GM12878 (cell line): ENCODE measurements around the gene CLTCL1. TPM values are rescaled to one million over a fixed set of nuclear protein-coding genes. Genes with fewer than 3 reads are reported as not detected.

ENCODE experiments used
- ATAC-seq: fragments of 200-7000 bp; cut with Tn5 transposase; 3 replicates; pipeline ENCODE4 v1.9.1; 2020; ENCODE audit warnings: mild to moderate bottlenecking, moderate library complexity
- BruUV-seq: library from RNA; stranded (reverse); fragments of 400-500 nt; replicated peaks from 2 replicates; lab custom pipeline; 2021; lab: Mats Ljungman, UMichigan
- CTCF ChIA-PET: fragments of 300-600 bp; sonication (Branson Sonifier 250); formaldehyde crosslinking; extraction: SDS; loops from one replicate; lab custom pipeline; 2021; ENCODE audit warnings: inconsistent platforms; lab: Yijun Ruan, JAX
- POLR2A ChIA-PET: fragments of 350-600 bp; formaldehyde crosslinking; extraction: SDS; loops from one replicate; lab custom pipeline; 2021; ENCODE audit warnings: inconsistent platforms; lab: Charles Lee
- RAD21 ChIA-PET: fragments of 300-600 bp; sonication (Branson Sonifier 250); formaldehyde crosslinking; loops from one replicate; lab custom pipeline; 2023; ENCODE audit warnings: antibody characterized with exemption; ENCODE audit not compliant: unreplicated experiment; lab: Charles Lee
- SMC1A ChIA-PET: fragments of 300-600 bp; sonication (Branson Sonifier 250); formaldehyde crosslinking; loops from one replicate; lab custom pipeline; 2023; ENCODE audit not compliant: unreplicated experiment, uncharacterized antibody; lab: Charles Lee
- DNase-seq: peaks from one replicate; pipeline ENCODE4 v3.0.0-alpha.2; 2011; ENCODE audit warnings: low read depth, low spot score
- FAIRE-seq: peaks from 3 replicates; lab custom pipeline; 2011; peaks lifted over from hg19 to GRCh38; lab: Jason Lieb, UNC
- H2AFZ ChIP-seq: 2 replicates; pipeline ENCODE4 v1.6.0; 2011; ENCODE audit warnings: low read depth, low read length, control low read depth; ENCODE audit not compliant: control insufficient read depth
- H3K27ac ChIP-seq: 2 replicates; pipeline ENCODE4 v1.5.1; 2011; ENCODE audit warnings: control low read depth; ENCODE audit not compliant: control insufficient read depth, insufficient read depth
- H3K27me3 ChIP-seq, 2 experiments: replicated peaks in 1 of 2; 2 replicates each; pipeline versions ENCODE4 v1.6.0 to v1.6.1; 2011; ENCODE audit warnings: low read length in 1 of 2; ENCODE audit not compliant: control insufficient read depth in 2 of 2, insufficient read depth in 2 of 2
- H3K36me3 ChIP-seq, 2 experiments: 2 replicates each; pipeline ENCODE4 v1.5.1; 2011; ENCODE audit warnings: low read length in 1 of 2; ENCODE audit not compliant: control insufficient read depth in 2 of 2, insufficient read depth in 2 of 2
- H3K4me1 ChIP-seq: 2 replicates; pipeline ENCODE4 v1.6.1; 2011; ENCODE audit warnings: mild to moderate bottlenecking, low read length, moderate library complexity, mixed read lengths; ENCODE audit not compliant: control insufficient read depth, insufficient read depth
- H3K4me2 ChIP-seq: 2 replicates; pipeline ENCODE4 v1.6.0; 2011; ENCODE audit warnings: control low read depth; ENCODE audit not compliant: control insufficient read depth, insufficient read depth
- H3K4me3 ChIP-seq: fragments of 200-600 bp; sonication (generic); 2 replicates; pipeline ENCODE4 v1.5.1; 2016
- H3K79me2 ChIP-seq: 2 replicates; pipeline ENCODE4 v1.6.0; 2011; ENCODE audit warnings: low read length; ENCODE audit not compliant: control insufficient read depth, insufficient read depth
- H3K9ac ChIP-seq: 2 replicates; pipeline ENCODE4 v1.8.0; 2011; ENCODE audit warnings: low read length, control low read depth, mixed read lengths; ENCODE audit not compliant: control insufficient read depth, insufficient read depth
- H3K9me3 ChIP-seq: replicated peaks from 3 replicates; pipeline ENCODE4 v1.5.1; 2011; ENCODE audit warnings: mild to moderate bottlenecking, low read length; ENCODE audit not compliant: control insufficient read depth, insufficient read depth
- H4K20me1 ChIP-seq: 2 replicates; pipeline ENCODE4 v1.6.0; 2011; ENCODE audit not compliant: control insufficient read depth, insufficient read depth
- BRCA1 ChIP-seq: IDR thresholded peaks from 2 replicates; pipeline ENCODE4 v1.6.1; 2011; ENCODE audit warnings: low read depth, low read length, improper control_type of control experiment
- HCFC1 ChIP-seq: fragments of 150-350 bp; IDR thresholded peaks from 2 replicates; pipeline ENCODE4 v1.6.1; 2014; ENCODE audit warnings: low read length
- LARP7 ChIP-seq: fragments of 450-650 bp; IDR thresholded peaks from 2 replicates; pipeline ENCODE4 v1.6.1; 2017; ENCODE audit warnings: mild to moderate bottlenecking
- MTA3 ChIP-seq: IDR thresholded peaks from 2 replicates; pipeline ENCODE4 v1.6.1; 2012; ENCODE audit warnings: low read length, inconsistent platforms, borderline replicate concordance
- NFIC ChIP-seq: IDR thresholded peaks from 2 replicates; pipeline ENCODE4 v1.6.1; 2012; ENCODE audit warnings: low read depth, mild to moderate bottlenecking, inconsistent platforms, low read length, moderate library complexity
- WGBS: methylation state at CpG from one replicate; pipeline ENCODE4 v1.1.6; 2016; ENCODE audit warnings: low lambda C conversion rate; ENCODE audit not compliant: insufficient replicate concordance, insufficient coverage; ENCODE audit errors: missing lambda C conversion rate; 5-methylcytosine and 5-hydroxymethylcytosine counted together
- in situ Hi-C: fragments of 300-500 bp; cut with MboI; formaldehyde crosslinking; loops from 9 replicates; pipeline ENCODE4 v1.14.3; 2018; ENCODE audit warnings: mixed read lengths
- intact Hi-C: fragments of 100-400 bp; cut with micrococcal nuclease; formaldehyde crosslinking; loops from one replicate; pipeline ENCODE4 v1.14.2; 2022; ENCODE audit not compliant: unreplicated experiment
- polyA plus RNA-seq, 11 experiments: library from polyadenylated mRNA; depleted of rRNA in 4 of 11; unstranded in 6 of 11; stranded (reverse) in 5 of 11; fragments of >200 nt; fragmentation: Nextera tagmentation in 4 of 11; fragmentation: Illumina TruSeq in 1 of 11; extraction: Ambion mirVana in 4 of 11; extraction: Trizol in 1 of 11; gene quantifications; 1 replicate in 1 of 11; 2 replicates in 10 of 11; pipeline versions ENCODE4 v1.2.1 to v1.2.3, GENCODE V29; 2011 to 2016; ENCODE audit warnings: inconsistent platforms in 2 of 11, missing spikeins in 2 of 11, low read depth in 1 of 11
- total RNA-seq, 4 experiments: library from RNA; depleted of rRNA in 3 of 4; stranded (reverse); fragments of >200 nt in 3 of 4; fragmentation: Illumina TruSeq in 1 of 4; extraction: Trizol in 1 of 4; gene quantifications; 2 replicates each; pipeline versions ENCODE4 v1.2.1 to v1.2.3, GENCODE V29; 2013 to 2021
- TF ChIP-seq, protein P1 (sequence below): fragments of 450-650 bp; IDR thresholded peaks from 2 replicates; pipeline ENCODE4 v1.6.1; 2017; ENCODE audit warnings: mild to moderate bottlenecking, moderate library complexity
- TF ChIP-seq, protein P2 (sequence below): fragments of 150-350 bp; IDR thresholded peaks from 2 replicates; pipeline ENCODE4 v1.6.1; 2016; ENCODE audit warnings: low read depth, low read length
- TF ChIP-seq, protein P3 (sequence below): IDR thresholded peaks from 2 replicates; pipeline ENCODE4 v1.6.1; 2012; ENCODE audit warnings: low read depth, low read length, improper control_type of control experiment

CLTCL1 gene
- total and polyA plus RNA-seq, 10 of the 15 experiments (the other 5 are each of a cell fraction or from before 2014, with no cell fraction given): under 0.01 to 0.35 (median 0.12) TPM; not detected in 2

- ChIA-PET CTCF (no interaction called here), RAD21 (no interaction called here), POLR2A (no interaction called here), SMC1A (no interaction called here)
- 34% methylated on average over 9 of the region's 9 CpGs for WGBS
- no peak overlapping the region for H3K9ac ChIP-seq
- no peak for DNase-seq
- no peak overlapping the region for H3K4me2 ChIP-seq
- H3K4me3 ChIP-seq: no peak overlapping the region
- no peaks in the 10 kb centered on the region for H4K20me1 ChIP-seq
- H3K27me3 ChIP-seq: peaks cover 2 to 6% of the 10 kb centered on the region in 2 experiments; a peak in 3 of 4 replicates
- intact Hi-C loops: no loop called here
- in situ Hi-C loops: no loop called here
- H2AFZ ChIP-seq: no peak overlapping the region
- H3K9me3 ChIP-seq: no peaks in the 10 kb centered on the region
- no peaks in the 10 kb centered on the region for H3K4me1 ChIP-seq
- FAIRE-seq: no peak
- BruUV-seq: no TSS peak
- ATAC-seq: no peak
- TF ChIP-seq HCFC1 (no peak), LARP7 (no peak)
- no peak overlapping the region for H3K27ac ChIP-seq
- H3K36me3 ChIP-seq: no peaks in the 10 kb centered on the region
- H3K79me2 ChIP-seq: no peaks in the 10 kb centered on the region
Measured at GRCh38 chr22:19207401-19207808, 84.1 kb downstream of the CLTCL1 start.

DNA sequence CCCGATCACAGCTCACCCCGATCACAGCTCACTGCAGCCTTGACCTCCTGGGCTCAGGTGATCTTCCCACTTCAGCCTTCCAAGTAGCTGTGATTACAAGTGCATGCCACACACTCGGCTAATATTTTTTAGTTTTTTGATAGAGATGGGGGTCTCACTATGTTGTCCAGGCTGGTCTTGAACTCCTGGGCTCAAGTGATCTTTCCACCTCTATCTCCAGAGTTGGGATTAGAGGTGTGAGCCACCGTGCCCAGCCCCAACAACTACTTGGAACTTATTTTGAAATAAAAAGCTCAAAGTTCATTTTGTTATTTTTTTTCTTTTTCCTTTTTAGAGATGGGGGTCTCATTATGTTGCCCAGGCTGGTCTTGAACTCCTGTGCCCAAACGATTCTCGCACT is 85.2 kb downstream of the CLTCL1 start:
- ChIA-PET SMC1A (interaction anchor here (0.9 kb wide), 1 partner anchor 58 kb away, joined by 3 read pairs; no protein-coding TSS in a partner anchor), CTCF (interaction anchor here (0.8 kb wide), 1 partner anchor 28 kb away, joined by 3 read pairs; the partner anchor contains the start of gene SLC25A1), RAD21 (no interaction called here), POLR2A (no interaction called here)
- FAIRE-seq (no peak), DNase-seq (no peak), ATAC-seq (no peak)
- WGBS: 58% methylated on average over 6 of the region's 6 CpGs
- H3K36me3 ChIP-seq: no peaks in the 10 kb centered on the region
- H3K4me3 ChIP-seq: no peak overlapping the region
- intact Hi-C loops: no loop called here
- BruUV-seq: no TSS peak
- no peaks in the 10 kb centered on the region for H3K4me1 ChIP-seq
- H3K27ac ChIP-seq: no peak overlapping the region
- no peaks in the 10 kb centered on the region for H4K20me1 ChIP-seq
- peaks cover 2 to 6% of the 10 kb centered on the region in 2 experiments; a peak in 3 of 4 replicates for H3K27me3 ChIP-seq
- no peak overlapping the region for H3K4me2 ChIP-seq
- no peaks in the 10 kb centered on the region for H3K9me3 ChIP-seq
- H3K79me2 ChIP-seq: no peaks in the 10 kb centered on the region
- in situ Hi-C loops: no loop called here
- TF ChIP-seq BRCA1: no peak
- TF ChIP-seq, protein P1, sequence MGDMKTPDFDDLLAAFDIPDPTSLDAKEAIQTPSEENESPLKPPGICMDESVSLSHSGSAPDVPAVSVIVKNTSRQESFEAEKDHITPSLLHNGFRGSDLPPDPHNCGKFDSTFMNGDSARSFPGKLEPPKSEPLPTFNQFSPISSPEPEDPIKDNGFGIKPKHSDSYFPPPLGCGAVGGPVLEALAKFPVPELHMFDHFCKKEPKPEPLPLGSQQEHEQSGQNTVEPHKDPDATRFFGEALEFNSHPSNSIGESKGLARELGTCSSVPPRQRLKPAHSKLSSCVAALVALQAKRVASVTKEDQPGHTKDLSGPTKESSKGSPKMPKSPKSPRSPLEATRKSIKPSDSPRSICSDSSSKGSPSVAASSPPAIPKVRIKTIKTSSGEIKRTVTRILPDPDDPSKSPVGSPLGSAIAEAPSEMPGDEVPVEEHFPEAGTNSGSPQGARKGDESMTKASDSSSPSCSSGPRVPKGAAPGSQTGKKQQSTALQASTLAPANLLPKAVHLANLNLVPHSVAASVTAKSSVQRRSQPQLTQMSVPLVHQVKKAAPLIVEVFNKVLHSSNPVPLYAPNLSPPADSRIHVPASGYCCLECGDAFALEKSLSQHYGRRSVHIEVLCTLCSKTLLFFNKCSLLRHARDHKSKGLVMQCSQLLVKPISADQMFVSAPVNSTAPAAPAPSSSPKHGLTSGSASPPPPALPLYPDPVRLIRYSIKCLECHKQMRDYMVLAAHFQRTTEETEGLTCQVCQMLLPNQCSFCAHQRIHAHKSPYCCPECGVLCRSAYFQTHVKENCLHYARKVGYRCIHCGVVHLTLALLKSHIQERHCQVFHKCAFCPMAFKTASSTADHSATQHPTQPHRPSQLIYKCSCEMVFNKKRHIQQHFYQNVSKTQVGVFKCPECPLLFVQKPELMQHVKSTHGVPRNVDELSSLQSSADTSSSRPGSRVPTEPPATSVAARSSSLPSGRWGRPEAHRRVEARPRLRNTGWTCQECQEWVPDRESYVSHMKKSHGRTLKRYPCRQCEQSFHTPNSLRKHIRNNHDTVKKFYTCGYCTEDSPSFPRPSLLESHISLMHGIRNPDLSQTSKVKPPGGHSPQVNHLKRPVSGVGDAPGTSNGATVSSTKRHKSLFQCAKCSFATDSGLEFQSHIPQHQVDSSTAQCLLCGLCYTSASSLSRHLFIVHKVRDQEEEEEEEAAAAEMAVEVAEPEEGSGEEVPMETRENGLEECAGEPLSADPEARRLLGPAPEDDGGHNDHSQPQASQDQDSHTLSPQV: no peak
- TF ChIP-seq, protein P2, sequence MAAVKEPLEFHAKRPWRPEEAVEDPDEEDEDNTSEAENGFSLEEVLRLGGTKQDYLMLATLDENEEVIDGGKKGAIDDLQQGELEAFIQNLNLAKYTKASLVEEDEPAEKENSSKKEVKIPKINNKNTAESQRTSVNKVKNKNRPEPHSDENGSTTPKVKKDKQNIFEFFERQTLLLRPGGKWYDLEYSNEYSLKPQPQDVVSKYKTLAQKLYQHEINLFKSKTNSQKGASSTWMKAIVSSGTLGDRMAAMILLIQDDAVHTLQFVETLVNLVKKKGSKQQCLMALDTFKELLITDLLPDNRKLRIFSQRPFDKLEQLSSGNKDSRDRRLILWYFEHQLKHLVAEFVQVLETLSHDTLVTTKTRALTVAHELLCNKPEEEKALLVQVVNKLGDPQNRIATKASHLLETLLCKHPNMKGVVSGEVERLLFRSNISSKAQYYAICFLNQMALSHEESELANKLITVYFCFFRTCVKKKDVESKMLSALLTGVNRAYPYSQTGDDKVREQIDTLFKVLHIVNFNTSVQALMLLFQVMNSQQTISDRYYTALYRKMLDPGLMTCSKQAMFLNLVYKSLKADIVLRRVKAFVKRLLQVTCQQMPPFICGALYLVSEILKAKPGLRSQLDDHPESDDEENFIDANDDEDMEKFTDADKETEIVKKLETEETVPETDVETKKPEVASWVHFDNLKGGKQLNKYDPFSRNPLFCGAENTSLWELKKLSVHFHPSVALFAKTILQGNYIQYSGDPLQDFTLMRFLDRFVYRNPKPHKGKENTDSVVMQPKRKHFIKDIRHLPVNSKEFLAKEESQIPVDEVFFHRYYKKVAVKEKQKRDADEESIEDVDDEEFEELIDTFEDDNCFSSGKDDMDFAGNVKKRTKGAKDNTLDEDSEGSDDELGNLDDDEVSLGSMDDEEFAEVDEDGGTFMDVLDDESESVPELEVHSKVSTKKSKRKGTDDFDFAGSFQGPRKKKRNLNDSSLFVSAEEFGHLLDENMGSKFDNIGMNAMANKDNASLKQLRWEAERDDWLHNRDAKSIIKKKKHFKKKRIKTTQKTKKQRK: no peak
- TF ChIP-seq, protein P3, sequence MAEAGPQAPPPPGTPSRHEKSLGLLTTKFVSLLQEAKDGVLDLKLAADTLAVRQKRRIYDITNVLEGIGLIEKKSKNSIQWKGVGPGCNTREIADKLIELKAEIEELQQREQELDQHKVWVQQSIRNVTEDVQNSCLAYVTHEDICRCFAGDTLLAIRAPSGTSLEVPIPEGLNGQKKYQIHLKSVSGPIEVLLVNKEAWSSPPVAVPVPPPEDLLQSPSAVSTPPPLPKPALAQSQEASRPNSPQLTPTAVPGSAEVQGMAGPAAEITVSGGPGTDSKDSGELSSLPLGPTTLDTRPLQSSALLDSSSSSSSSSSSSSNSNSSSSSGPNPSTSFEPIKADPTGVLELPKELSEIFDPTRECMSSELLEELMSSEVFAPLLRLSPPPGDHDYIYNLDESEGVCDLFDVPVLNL: no peak
- no peak for TF ChIP-seq NFIC
- no peak for TF ChIP-seq MTA3
- no peak overlapping the region for H3K9ac ChIP-seq
- H2AFZ ChIP-seq: no peak overlapping the region
